Stimulated activated CD4-positive, alpha-beta T cell treated with anti-CD3 and anti-CD28 coated beads, Interleukin-2, amount 100 ng/mL, for 4 hours (primary cell): Measurements from ENCODE around the gene IFITM10.

Experiments used
- DNase-seq: peaks from one replicate; pipeline ENCODE4 v3.0.0-alpha.2; 2020; ENCODE audit warnings: low read depth

IFITM10 gene

DNA sequence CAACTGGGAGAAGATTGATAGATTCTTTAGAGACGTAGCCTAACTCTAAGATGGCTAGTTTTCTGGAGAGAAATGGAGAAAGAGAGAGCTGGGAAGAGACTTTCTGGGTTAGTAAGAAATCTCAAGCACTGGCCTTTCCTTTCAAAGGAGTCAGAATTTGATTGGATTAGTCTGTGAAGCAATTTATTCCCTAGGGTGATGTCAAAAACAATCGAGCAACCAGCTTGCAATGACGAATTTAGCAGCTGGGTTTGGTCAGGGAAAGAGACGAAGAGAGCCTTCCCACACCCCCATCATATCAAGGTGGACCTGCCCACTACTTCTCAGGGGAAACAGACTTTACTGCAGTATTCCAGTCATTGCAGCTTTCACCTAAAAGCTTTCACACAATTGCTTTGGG, 42.6 kb downstream of the IFITM10 start:
- DNase-seq: no peak

DNA sequence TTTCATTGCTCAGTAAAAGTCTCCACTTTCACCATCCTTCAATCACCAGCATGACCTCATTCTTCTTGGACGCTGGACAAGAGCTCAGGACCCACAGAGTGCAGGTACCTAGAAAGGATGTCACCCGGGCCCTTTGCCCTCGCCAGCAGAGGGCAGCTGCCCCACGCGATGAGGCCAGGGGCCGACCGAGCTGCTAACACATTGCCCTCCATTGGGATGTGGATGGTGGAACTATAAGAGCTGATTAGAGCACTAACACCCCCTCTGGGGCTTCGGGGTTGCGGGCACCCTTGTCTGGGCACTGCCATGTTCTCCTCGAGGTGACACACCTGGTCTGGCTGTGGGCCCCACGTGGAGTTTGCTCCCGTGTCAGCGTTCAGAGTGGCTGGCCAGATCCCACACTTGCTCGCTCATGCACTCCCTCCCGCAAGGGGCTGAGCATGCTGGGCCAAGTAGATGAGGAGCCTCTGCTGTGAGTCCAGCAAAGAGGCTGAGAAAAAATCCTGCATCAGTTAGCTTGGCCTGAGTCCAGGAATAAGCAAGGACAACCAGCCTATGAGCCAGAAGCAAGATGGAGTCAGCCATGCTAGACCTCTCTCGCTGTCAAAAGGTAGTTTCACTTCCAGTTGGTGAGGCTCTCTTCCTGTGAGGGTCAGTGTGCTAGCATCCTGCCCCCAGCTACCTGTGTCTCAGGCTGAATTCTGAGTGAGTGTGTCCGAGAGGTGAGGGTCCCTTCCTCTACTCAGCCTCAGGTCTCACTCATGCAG, 43.6 kb downstream of the IFITM10 start:
- DNase-seq: no peak

DNA sequence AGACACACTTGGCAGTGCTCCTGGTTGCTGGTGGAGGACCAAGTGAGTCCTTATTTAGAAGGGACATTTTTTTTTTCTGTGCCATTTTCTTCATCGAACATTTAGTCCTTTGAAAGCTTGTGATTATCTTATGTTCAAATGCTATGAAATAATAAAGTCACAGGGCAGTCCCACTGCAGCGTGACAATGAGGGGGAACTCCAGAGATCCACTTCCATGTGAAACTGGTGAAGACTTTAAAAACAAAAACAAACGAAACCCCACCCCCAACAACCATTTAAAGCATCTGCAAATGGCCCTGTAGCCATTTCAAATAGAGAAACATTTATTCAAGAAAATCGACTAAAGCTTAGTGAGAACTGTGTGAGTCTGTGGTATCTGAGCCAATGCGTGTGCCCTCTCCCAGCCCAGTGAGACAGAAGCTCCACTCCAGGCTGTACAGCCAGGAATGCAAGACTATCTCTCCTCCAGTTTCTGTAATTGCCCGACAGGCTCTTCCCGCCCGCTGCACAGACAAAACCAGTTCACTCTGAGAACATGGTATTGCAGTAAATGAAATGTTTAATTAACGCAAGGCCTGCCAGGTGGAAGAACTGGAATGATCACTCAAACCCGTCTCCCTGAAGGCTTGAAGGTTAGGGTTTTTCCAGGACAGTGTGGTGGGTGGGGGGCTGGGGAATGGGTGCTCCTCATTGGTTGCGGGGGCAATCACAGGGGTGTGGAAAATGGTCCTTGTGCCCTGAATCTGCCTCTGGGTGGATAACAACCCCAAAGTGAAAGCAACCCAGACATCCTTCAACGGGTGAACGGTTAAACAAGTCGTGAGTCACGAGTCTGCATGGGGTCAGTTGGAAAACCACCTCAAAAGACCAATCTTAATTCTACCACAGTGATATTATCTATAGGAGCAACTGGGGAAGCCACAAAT, 45.0 kb downstream of the IFITM10 start:
- no peak for DNase-seq

DNA sequence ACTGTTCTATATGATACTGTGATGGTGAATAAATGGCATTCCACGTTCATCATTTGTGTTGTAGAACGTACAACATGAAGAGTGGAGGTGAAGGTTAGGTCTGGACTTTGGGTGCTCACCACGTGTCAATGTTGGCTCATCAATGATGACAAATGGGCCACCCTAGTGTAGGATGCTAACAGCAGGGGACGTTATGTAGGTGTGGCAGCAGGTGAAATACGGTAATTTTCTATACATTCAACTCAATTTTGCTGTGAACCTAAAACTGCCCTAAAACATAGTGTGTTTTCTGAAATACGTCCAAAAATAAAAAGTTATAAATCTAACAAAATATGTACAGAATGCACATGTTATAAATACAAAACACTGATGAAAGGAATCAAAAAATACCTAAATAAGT, 47.2 kb downstream of the IFITM10 start:
- DNase-seq: no peak

DNA sequence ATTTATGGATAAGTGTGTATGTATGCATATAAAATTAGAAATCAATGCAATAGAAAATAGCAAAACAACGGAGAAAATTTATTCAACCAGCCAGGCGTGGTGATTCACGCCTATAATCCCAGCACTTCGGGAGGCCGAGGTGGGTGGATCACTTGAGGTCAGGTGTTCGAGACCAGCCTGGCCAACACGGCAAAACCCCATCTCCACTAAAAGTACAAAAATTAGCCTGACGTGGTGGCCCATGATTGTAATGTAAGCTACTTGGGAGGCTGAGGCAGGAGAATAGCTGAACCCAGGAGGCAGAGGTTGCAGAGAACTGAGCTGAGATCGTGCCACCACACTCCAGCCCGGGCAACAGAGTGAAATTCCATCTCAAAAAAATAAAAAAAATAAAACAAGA, 47.9 kb downstream of the IFITM10 start:
- DNase-seq: no peak

DNA sequence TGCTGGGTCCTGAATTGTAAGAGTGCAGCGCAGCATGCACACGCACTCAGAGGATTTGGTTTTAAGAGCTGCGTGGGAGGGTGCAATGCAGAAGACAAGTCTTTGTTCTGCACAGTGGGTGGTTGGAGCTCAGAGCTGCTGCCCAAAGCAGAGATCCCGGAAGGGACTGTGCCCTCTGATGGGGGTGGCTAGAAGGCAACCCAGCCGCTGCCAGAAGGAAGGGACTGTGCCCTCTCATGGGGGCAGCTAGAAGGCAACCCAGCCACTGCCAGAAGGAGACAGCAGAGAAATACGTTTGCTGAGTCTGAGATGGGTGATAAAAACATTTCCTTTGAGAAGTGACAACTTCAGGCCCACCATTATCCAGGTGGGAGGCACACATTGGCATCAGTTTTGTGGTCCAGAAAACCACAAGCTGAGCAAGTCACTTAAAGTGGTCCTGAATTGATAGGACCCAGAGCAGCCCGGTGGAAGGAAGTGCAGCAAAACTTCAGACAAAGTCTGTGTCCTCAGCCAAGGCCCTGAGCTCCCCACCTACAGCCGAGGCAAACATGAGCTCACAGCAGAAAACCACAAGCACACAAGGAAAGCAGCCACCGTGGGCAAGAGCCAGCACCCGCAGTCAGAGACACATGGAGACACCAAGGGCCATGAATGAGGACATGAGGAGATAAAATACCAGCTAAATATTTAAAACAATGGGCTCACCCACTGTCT, 49.1 kb downstream of the IFITM10 start:
- DNase-seq: peak; percentile 8

DNA sequence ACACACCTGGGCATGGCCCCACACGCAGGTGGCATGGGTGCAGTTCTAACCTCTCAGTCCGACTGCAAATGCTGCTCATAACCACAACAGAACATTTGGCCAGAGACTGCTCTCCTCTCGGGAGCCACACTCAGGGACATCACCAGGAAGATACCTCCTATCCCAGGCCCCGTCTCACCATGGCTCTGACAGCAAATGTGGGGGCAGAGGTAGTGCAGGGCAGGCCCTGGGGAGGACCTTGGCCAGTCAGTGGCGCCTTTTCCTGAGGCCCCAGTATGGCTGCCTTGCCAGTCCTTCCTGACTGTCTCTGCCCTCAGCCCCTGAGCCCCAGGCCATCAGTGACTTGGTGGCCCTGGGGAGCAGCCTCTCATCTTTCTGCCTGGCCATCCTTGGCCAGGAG, 50.6 kb downstream of the IFITM10 start:
- DNase-seq: no peak

DNA sequence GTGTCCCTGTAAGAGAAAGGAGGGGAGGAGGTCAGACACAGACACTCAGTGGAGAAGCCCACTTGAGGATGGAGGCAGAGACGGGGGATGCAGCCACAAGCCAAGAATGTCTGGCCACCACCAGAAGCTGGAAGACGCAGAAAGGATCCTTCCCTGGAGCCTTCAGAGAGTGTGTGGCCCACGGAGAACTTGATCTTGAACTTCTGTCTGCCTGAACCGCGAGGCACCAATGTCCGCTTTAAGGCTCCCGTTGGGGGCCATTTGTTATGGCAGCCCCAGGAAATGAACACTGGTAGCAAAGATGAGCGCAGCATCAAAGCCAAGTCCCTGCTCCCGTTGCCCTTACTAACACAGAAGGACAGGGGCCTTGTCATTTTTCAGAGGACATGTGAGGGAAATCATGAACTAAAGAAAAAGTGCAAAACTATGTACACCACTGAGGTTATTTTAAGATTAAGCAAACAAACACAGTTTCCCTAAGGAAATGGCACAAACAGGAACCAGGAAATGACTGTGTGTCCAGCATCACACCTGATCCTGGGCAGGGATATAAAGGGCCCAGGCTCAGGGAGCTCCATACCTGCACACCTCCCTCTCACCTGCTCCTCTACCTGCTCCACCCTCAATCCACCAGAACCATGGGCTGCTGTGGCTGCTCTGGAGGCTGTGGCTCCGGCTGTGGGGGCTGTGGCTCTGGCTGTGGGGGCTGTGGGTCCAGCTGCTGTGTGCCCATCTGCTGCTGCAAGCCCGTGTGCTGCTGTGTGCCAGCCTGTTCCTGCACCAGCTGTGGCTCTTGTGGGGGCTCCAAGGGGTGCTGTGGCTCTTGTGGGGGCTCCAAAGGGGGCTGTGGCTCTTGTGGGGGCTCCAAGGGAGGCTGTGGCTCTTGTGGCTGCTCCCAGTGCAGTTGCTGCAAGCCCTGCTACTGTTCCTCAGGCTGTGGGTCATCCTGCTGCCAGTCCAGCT, 53.5 kb downstream of the IFITM10 start, which contains the start of gene KRTAP5-6:
Gene KRTAP5-6, plus strand, starts transcription at position 588 of the 963 bp plus-strand sequence. Its CDS starts 51 bp downstream, at position 639.
- no peak for DNase-seq

DNA sequence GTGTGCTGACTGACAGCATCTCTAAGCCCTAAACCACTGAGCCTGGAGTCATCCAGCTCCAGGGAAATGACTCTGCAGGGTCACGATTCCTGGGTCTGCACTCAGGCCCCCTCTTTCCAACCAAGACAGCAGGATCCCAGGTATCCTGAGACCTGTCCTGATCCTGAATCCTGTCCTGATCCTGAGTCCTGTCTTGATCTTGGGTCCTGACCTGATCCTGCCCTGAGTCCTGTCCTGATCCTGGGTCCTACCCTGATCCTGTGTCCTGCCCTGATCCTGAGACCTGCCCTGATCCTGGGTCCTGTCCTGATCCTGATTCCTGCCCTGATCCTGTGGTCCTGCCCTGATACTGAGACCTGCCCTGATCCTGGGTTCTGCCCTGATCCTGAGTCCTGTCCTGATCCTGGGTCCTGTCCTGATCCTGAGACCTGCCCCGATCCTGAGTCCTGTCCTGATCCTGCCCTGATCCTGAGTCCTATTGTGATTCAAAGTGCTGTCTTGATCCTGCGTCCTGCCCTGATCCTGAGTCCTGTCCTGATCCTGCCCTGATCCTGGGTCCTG, 54.8 kb downstream of the IFITM10 start:
- DNase-seq: no peak

DNA sequence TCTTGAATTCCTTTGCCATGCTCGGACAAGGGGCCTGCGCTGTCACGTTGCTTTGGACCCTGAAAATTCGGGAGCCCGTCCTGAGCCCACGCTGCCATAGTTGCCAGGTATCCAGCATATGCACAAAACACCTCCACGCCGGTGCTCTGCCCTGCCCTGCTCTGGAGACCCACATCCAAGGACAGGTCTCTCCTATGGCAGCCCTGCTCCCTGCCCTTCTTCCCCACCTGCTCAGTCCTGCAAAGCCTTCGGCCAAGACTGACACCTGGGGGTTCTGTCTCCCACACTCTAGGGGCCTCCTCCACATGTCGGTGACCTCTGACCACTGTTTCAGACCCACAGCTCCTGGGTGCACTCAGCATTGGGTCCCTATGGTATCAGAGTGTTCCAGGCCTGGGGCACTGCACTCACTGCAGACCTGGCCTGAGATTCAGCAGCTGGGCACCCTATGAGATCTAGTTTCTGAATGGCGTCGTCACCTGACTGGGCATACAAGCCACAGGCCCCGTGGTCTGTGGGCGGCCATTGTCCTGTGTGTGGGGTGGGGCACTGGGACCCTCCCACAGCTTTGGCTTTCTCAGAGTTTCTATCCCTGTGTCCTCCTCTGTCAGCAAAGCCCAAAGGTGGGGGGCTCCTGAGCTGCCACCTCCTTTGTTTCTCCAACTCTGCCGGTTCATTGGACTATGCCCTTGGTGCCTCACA, 55.4 kb downstream of the IFITM10 start:
- no peak for DNase-seq

DNA sequence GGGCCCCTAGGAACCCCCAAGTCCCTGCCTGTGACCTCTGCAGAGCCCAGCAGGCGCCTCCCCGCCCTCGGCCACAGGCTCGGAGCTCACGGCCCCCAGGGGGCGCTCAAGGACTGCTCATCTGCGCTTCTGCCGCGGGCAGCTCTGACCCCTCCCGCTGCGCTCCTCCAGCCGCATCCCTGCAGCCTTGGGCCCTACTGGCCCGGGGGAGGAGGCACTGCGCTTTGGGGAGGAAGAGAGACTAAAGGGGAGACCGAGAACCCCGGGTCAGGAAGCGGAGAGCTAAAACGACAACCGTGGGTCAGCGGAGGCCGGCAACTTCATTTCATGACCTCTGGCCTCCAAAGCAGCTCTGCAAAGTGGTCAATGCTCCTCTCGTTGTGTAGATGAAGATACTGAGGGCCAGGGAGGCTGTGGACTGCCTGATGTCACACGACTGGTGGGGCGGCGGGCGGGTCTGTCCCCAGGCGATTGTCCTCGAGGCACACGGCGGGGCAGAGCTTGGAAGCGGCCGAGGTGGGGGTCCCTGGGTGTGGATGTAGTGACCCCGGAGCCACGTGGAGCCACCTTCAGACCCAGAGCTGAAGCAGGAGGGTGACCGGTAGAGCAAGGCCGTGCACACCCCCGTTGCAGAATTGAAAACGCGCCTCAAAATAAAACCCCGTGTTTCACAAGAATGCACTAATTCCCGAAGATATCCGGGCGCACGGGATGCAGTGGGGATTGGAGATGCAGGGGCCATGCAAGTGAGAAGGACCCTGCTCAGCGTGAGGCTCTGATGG, 56.1 kb downstream of the IFITM10 start:
- peak; percentile 69 for DNase-seq

DNA sequence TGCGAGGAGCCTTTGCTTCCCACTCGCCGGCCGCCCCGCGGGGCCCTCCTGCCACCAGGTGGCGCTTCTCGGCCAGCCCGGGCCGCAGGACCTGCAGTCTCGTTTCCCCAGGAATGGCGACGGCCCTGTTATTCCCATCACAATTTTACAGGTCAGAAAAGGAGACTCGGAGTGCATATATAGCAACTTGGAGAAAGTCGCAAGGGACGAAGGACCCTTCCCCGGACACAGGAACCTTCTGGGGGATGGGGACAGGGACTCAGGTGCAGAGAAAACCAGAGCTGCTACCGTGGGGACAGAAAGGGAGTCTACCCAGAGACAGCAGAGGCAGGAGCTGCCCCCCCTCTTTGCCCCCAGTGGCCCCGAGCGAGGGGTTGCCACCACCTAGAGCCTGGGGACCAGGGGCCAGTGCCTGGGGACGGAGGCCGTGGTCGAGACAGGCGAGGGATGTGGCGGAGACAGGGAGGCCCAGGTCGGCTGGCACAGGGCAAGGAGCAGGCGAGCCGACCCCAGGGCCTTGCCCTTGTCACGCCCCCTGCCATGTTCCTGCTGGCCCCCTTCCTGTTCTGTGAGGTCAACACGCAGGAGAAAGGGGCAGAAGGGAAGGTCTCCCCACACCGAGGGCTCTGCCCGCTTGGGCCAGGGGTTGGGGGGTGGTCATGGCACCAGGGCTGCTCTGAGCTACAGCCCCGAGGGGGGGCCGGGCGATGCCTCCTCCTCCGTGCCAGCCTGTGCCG, 56.9 kb downstream of the IFITM10 start:
- DNase-seq: peak; percentile 56

DNA sequence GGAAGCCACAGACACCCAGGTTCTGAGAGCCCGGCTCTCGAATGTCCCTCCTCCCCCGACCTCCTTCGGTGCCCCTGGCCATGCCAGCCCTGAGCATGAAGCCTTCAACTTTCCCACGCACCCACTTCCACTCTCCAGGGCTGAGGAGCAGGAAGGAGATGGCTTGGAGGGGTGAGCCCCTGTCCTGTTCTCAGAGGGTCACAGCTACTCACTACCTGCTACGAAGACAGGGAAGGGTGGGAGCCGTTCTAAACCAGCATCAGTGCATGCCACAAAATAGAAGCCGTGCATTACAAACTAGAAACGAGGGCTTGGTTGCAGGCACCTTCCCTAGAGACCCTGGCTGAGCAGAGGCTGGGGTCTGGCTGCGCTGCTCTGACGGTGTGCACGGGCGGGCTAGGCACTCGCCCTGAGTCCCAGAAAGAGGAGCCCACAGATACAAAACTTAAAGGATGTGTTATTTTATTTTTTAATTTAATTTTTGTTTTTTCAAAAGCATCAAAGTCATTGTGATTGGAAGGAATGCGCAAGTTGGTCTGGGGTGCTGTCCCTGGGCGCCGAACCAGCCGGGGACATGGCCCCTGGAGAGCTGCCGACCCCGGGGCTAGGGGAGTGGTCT, 57.6 kb downstream of the IFITM10 start:
- no peak for DNase-seq

DNA sequence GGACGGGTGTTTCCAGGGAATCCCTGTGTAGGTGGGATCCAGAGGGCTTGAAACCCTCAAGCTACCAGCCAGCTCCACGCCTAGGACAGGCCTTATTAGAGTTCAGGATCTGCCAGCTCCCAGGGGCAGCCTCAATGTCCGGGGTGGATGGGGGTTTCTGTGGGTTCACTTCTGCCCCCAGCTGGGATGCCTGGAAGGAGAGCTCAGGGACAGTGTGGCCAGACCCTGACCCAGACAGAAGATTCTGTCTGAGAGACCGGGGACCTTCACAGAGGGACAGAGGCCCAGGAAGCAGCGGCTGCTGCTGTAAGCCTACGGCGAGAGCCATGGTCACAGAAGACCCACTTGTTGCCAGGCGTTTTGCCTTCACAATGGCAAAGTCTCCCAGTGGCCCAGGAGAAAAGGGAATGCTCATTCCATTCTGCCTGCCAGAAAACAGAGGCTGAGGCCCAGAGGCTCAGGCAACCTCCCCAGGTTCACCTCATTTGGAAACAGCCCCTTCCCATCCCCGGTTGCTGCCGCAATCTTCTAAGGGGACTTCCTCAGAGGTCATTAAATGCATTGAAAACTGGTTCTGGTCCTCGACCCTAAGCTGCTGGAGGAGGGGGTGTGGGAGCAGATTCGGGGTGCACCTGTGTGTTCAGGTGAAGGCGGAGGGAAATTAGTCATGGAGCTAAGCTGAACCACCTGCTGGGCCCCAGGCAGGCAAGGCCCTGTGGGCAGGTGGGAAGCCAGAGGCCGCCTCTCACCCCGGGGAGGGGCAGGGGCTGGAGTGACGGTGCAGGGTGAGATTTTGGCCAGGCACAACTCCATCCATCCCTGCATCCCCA, 58.3 kb downstream of the IFITM10 start:
- no peak for DNase-seq

DNA sequence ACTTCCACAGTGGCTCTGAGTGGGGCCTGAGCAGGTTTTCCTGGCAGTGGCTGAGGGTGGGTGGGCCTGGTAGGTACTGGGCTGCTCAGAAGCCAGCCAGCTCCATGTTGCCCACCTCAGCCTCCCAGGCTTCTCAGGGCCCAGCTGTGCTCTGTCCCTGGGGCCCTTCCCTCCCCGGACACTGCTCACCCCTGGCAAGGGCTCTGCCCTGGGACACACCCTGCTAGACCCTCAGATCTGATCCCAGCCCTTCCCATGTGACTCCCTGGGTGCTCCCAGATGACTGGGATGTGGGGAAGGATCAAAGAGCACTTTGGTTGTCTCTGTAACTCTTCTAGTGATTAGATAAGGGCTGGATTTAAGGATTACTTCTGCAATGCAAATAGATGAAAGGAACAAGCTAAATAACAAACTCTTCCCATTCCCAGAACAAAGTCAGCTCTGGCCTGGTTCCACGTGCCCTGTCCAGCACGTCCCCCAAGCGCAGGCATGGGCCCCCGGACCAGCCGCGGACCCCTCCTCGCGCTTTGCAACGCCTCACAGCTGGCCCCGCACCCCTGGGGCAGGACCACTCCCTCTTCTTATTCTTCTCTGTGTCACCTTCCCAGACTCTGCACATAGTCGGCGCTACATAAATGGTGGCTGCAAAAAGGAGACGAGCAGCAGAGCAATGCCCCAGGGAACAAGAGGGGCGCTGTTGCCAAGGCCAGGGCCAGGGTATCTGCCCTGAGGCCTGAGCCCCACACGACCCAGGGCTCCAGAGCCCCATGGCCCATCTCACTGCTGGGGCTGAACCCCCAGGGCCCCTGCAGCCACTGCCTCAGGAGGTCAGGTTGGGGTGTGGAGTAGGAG, 59.1 kb downstream of the IFITM10 start:
- no peak for DNase-seq
